Right lobe of liver (tissue), 6 donors: ENCODE data around the gene SCIN. TPM values are rescaled to one million over a fixed set of nuclear protein-coding genes. Genes with fewer than 3 reads are reported as not detected.

Experiments
- ATAC-seq, 4 donors: fragments of 200-7000 bp; cut with Tn5 transposase; one replicate each; pipeline ENCODE4 v1.9.1; 2020; ENCODE audit warnings: mild to moderate bottlenecking in 4 of 4, moderate library complexity in 4 of 4
- DNase-seq, 3 donors: peaks; one replicate each; pipeline ENCODE4 v3.0.0-alpha.2; 2020
- H3K27ac ChIP-seq, 3 donors: fragments of 200-600 bp; one replicate each; pipeline ENCODE4 v1.8.0; 2022
- H3K27me3 ChIP-seq, 2 donors: fragments of 200-600 bp; one replicate each; pipeline ENCODE4 v1.8.0; 2022
- H3K36me3 ChIP-seq, 4 donors: fragments of 200-600 bp; sonication (generic) in 1 of 4; one replicate each; pipeline versions ENCODE4 v1.5.1 to v1.8.0; 2017 to 2022; ENCODE audit warnings: control low read depth in 1 of 4
- H3K4me1 ChIP-seq, 4 donors: fragments of 200-600 bp; sonication (generic) in 1 of 4; one replicate each; pipeline versions ENCODE4 v1.5.1 to v1.8.0; 2017 to 2022; ENCODE audit warnings: control low read depth in 1 of 4
- H3K4me3 ChIP-seq, 3 donors: fragments of 200-600 bp; one replicate each; pipeline ENCODE4 v1.8.0; 2022
- H3K9me3 ChIP-seq, 4 donors: fragments of 200-600 bp; sonication (generic) in 1 of 4; one replicate each; pipeline versions ENCODE4 v1.5.1 to v1.8.0; 2017 to 2022; ENCODE audit warnings: control low read depth in 1 of 4
- CTCF ChIP-seq, 4 donors: fragments of 200-600 bp in 3 of 4; fragments of 450-650 bp in 1 of 4; IDR thresholded peaks; one replicate each; pipeline versions ENCODE4 v1.5.1 to v1.8.0; 2016 to 2022; ENCODE audit warnings: antibody characterized with exemption in 4 of 4, mild to moderate bottlenecking in 2 of 4
- POLR2A ChIP-seq: fragments of 450-650 bp; IDR thresholded peaks from one replicate; pipeline ENCODE4 v1.6.1; 2017; ENCODE audit warnings: antibody characterized with exemption, mild to moderate bottlenecking
- WGBS: methylation state at CpG from one replicate; pipeline ENCODE4 v1.1.6; 2018; ENCODE audit warnings: low coverage, low lambda C conversion rate; ENCODE audit not compliant: insufficient coverage; ENCODE audit errors: missing lambda C conversion rate; 5-methylcytosine and 5-hydroxymethylcytosine counted together
- intact Hi-C, 2 donors: fragments of 100-400 bp; cut with DNase I; formaldehyde crosslinking; loops; one replicate each; pipeline versions ENCODE4 v1.11.2 to v1.14.1; 2022
- total RNA-seq, 6 experiments: library from RNA; depleted of rRNA in 2 of 6; stranded (reverse); fragments of >200 nt in 2 of 6; fragmentation: NEBNext Ultra II Directional in 3 of 6; extraction: Animal tissue kit (Norgen Biotek cat#: 25700) in 3 of 6; gene quantifications; one replicate each; pipeline versions ENCODE4 v1.1.0 to v1.2.4, GENCODE V29; 2016 to 2023
- donor health status: DM: no; HTN: yes; CAD: no.
- donor health status: DM: no; HTN: no; CAD: no.
- donor health status: DM: no; HTN: no; CAD: no.
- donor health status: DM: no; HTN: yes; CAD: no.
- donor health status: DM: no; HTN: yes; CAD: no.

The SCIN gene
- total RNA-seq, 6 experiments from 2014 or later = 0.06 to 0.20 (median 0.18) TPM; not detected in 3

GRCh38 chr7:12695965-12696364 is 125.4 kb downstream of the SCIN start:
- intact Hi-C loops = no loop called here
- H3K36me3 ChIP-seq = no peaks in the 10 kb centered on the region
- H3K4me3 ChIP-seq = no peak overlapping the region
- DNase-seq (no peak), ATAC-seq (no peak)
- H3K9me3 ChIP-seq = no peaks in the 10 kb centered on the region
- 95% methylated on average over 1 of the region's 1 CpG for WGBS
- H3K4me1 ChIP-seq = no peaks in the 10 kb centered on the region
- TF ChIP-seq POLR2A (no peak), CTCF (IDR thresholded peaks at IDR 0.05) (no peak)
- H3K27ac ChIP-seq = no peak overlapping the region
- no peaks in the 10 kb centered on the region for H3K27me3 ChIP-seq

- ATAC-seq = no peak
- DNase-seq = no peak
- Histone ChIP-seq H3K4me3 (no peak overlapping the region), H3K27me3 (no peaks in the 10 kb centered on the region), H3K9me3 (no peaks in the 10 kb centered on the region), H3K4me1 (no peaks in the 10 kb centered on the region), H3K27ac (no peak overlapping the region), H3K36me3 (no peaks in the 10 kb centered on the region)
- intact Hi-C loops = no loop called here
- TF ChIP-seq CTCF (IDR thresholded peaks at IDR 0.05) = no peak
- TF ChIP-seq POLR2A = no peak
- 84% methylated on average over 7 of the region's 10 CpGs for WGBS
Observed at GRCh38 chr7:12699299-12699698, 128.8 kb downstream of the SCIN start.

- no peak overlapping the region for H3K4me3 ChIP-seq
- WGBS = 74% methylated on average over 2 of the region's 2 CpGs
- TF ChIP-seq POLR2A = no peak
- TF ChIP-seq CTCF (IDR thresholded peaks at IDR 0.05) = no peak
- no peaks in the 10 kb centered on the region for H3K36me3 ChIP-seq
- no peak overlapping the region for H3K27ac ChIP-seq
- no peak for ATAC-seq
- intact Hi-C loops = no loop called here
- DNase-seq = no peak
- H3K27me3 ChIP-seq = no peaks in the 10 kb centered on the region
- H3K4me1 ChIP-seq = no peaks in the 10 kb centered on the region
- H3K9me3 ChIP-seq = no peaks in the 10 kb centered on the region
Observed at GRCh38 chr7:12701433-12701832, 130.9 kb downstream of the SCIN start.

- no peaks in the 10 kb centered on the region for H3K9me3 ChIP-seq
- no peaks in the 10 kb centered on the region for H3K27me3 ChIP-seq
- no peaks in the 10 kb centered on the region for H3K36me3 ChIP-seq
- no peaks in the 10 kb centered on the region for H3K4me1 ChIP-seq
- intact Hi-C loops = no loop called here
- TF ChIP-seq CTCF (IDR thresholded peaks at IDR 0.05) = no peak
- TF ChIP-seq POLR2A = no peak
- no peak overlapping the region for H3K4me3 ChIP-seq
- no peak overlapping the region for H3K27ac ChIP-seq
- 66% methylated on average over 2 of the region's 2 CpGs for WGBS
- ATAC-seq = no peak
- no peak for DNase-seq
Observed at GRCh38 chr7:12703881-12704280, 133.4 kb downstream of the SCIN start.

GRCh38 chr7:12705878-12706277 is 135.4 kb downstream of the SCIN start:
- TF ChIP-seq POLR2A = no peak
- no peak for TF ChIP-seq CTCF (IDR thresholded peaks at IDR 0.05)
- no peak for DNase-seq
- no peak for ATAC-seq
- Histone ChIP-seq H3K27ac (no peak overlapping the region), H3K36me3 (no peaks in the 10 kb centered on the region), H3K4me3 (no peak overlapping the region), H3K4me1 (no peaks in the 10 kb centered on the region), H3K27me3 (no peaks in the 10 kb centered on the region), H3K9me3 (no peaks in the 10 kb centered on the region)
- intact Hi-C loops = no loop called here
- 82% methylated on average over 4 of the region's 4 CpGs for WGBS
